Sigmoid colon (tissue), 4 donors: Measurements from ENCODE around the gene TSPAN5.

Experiments used
- EP300 ChIP-seq, 4 donors: sonication (generic); formaldehyde crosslinking; IDR thresholded peaks; one replicate each; pipeline ENCODE4 v1.6.1; 2017; ENCODE audit warnings: antibody characterized with exemption in 4 of 4
- POLR2A ChIP-seq, 2 donors: fragments of 450-650 bp; IDR thresholded peaks; one replicate each; pipeline ENCODE4 v1.6.1; 2016; ENCODE audit warnings: antibody characterized with exemption in 2 of 2, mild to moderate bottlenecking in 2 of 2, moderate library complexity in 2 of 2
- POLR2AphosphoS5 ChIP-seq, 4 donors: sonication (generic); formaldehyde crosslinking; IDR thresholded peaks; one replicate each; pipeline ENCODE4 v1.6.1; 2017; ENCODE audit warnings: antibody characterized with exemption in 4 of 4
- TF ChIP-seq, protein P1 (sequence below), 4 experiments: fragments of 450-650 bp in 3 of 4; fragments of 200-600 bp in 1 of 4; IDR thresholded peaks; one replicate each; pipeline ENCODE4 v1.5.1; 2016 to 2019; ENCODE audit warnings: antibody characterized with exemption in 4 of 4, mild to moderate bottlenecking in 3 of 4, moderate library complexity in 2 of 4

DNA sequence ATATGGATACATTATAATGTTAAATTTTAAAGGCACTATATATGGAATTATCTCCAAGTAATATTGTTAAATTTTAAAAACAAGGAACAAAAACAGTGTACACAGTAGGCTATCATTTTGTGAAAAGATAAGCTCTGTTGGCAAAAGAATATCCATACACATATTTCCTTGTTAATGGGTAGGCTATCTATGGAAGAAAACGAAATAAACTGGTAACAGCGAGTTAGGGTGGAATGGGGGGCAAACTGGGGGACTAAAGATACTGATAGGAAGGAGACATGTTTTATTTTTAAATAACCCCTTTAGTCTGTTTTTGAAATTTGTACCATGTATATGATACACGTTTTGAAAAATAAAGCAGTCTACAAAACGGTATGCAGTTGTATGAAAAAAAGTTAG lies 3.6 kb upstream of the TSPAN5 start:
- no peak for TF ChIP-seq EP300 (IDR thresholded peaks at IDR 0.05)
- no peak for TF ChIP-seq POLR2A (IDR thresholded peaks at IDR 0.05)
- TF ChIP-seq, protein P1, sequence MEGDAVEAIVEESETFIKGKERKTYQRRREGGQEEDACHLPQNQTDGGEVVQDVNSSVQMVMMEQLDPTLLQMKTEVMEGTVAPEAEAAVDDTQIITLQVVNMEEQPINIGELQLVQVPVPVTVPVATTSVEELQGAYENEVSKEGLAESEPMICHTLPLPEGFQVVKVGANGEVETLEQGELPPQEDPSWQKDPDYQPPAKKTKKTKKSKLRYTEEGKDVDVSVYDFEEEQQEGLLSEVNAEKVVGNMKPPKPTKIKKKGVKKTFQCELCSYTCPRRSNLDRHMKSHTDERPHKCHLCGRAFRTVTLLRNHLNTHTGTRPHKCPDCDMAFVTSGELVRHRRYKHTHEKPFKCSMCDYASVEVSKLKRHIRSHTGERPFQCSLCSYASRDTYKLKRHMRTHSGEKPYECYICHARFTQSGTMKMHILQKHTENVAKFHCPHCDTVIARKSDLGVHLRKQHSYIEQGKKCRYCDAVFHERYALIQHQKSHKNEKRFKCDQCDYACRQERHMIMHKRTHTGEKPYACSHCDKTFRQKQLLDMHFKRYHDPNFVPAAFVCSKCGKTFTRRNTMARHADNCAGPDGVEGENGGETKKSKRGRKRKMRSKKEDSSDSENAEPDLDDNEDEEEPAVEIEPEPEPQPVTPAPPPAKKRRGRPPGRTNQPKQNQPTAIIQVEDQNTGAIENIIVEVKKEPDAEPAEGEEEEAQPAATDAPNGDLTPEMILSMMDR (IDR thresholded peaks at IDR 0.05) = no peak
- no peak for TF ChIP-seq POLR2AphosphoS5 (IDR thresholded peaks at IDR 0.05)
